Colonic mucosa (tissue), 4 donors: ENCODE data around the gene HDAC1. TPM values are rescaled to one million over a fixed set of nuclear protein-coding genes. Genes with fewer than 3 reads are reported as not detected.

Experiments
- DNase-seq: peaks from one replicate; pipeline ENCODE4 v3.0.0-alpha.2; 2020
- H3K27ac ChIP-seq: fragments of 200-600 bp; one replicate; pipeline ENCODE4 v1.8.0; 2021
- H3K27me3 ChIP-seq: fragments of 200-600 bp; one replicate; pipeline ENCODE4 v1.8.0; 2021
- H3K36me3 ChIP-seq: fragments of 200-600 bp; one replicate; pipeline ENCODE4 v1.8.0; 2021
- H3K4me1 ChIP-seq: fragments of 200-600 bp; one replicate; pipeline ENCODE4 v1.8.0; 2021; ENCODE audit warnings: mild to moderate bottlenecking
- H3K4me3 ChIP-seq: fragments of 200-600 bp; one replicate; pipeline ENCODE4 v1.8.0; 2021
- H3K9ac ChIP-seq, 2 donors: one replicate each; pipeline ENCODE4 v1.7.0; 2013; ENCODE audit warnings: control low read depth in 2 of 2, low read depth in 2 of 2, low read length in 2 of 2
- H3K9me3 ChIP-seq: fragments of 200-600 bp; one replicate; pipeline ENCODE4 v1.8.0; 2021
- CTCF ChIP-seq: fragments of 200-600 bp; IDR thresholded peaks from one replicate; pipeline ENCODE4 v1.8.0; 2022; ENCODE audit warnings: antibody characterized with exemption, mild to moderate bottlenecking
- intact Hi-C: fragments of 100-400 bp; cut with DNase I; formaldehyde crosslinking; loops from one replicate; pipeline ENCODE4 v1.14.1; 2022
- total RNA-seq, 2 donors: library from RNA; stranded (reverse); fragmentation: NEBNext Ultra II Directional in 1 of 2; extraction: Animal tissue kit (Norgen Biotek cat#: 25700) in 1 of 2; gene quantifications; one replicate each; pipeline ENCODE4 v1.2.1, GENCODE V29; 2021
- donor health status: healthy.
- donor health status: DM: no; HTN: no; CAD: no.
- donor health status: DM: no; HTN: no; CAD: no.

Gene HDAC1
- total RNA-seq, 2 donors from 2014 or later = 226 to 291 TPM

GRCh38 chr1:32380057-32380456 lies 88.2 kb downstream of the HDAC1 start:
- Histone ChIP-seq H3K4me3 (no peak overlapping the region), H3K9me3 (no peaks in the 10 kb centered on the region), H3K27ac (no peak overlapping the region), H3K36me3 (peaks cover 14% of the 10 kb centered on the region), H3K4me1 (no peaks in the 10 kb centered on the region), H3K27me3 (no peaks in the 10 kb centered on the region), H3K9ac (no peak overlapping the region)
- intact Hi-C loops = no loop called here
- no peak for TF ChIP-seq CTCF
- no peak for DNase-seq

Other genes starting within 250 kb of the HDAC1 start
- gene TMEM39B, start 219.1 kb upstream of the HDAC1 start, total RNA-seq = 10 to 100 TPM; 12.3 to 18.2 TPM
- 10 to 100 TPM; 56.7 to 66.9 TPM for gene KPNA6, start 184.0 kb upstream of the HDAC1 start, total RNA-seq
- gene TXLNA, start 112.4 kb upstream of the HDAC1 start, total RNA-seq = 10 to 100 TPM; 32.5 to 47.7 TPM
- gene CCDC28B, start 91.5 kb upstream of the HDAC1 start, total RNA-seq = 1 to 10 TPM; 2.8 to 5.1 TPM
- 1 to 10 TPM; 1.8 to 4.3 TPM for gene IQCC, start 86.4 kb upstream of the HDAC1 start, total RNA-seq
- not detected for gene DCDC2B, start 83.0 kb upstream of the HDAC1 start, total RNA-seq
- 10 to 100 TPM; 20.3 to 27.0 TPM for gene TMEM234, start 69.7 kb upstream of the HDAC1 start, total RNA-seq
- 100 to 1,000 TPM; 142 to 264 TPM for gene EIF3I, start 69.7 kb upstream of the HDAC1 start, total RNA-seq
- 1 to 10 TPM; 4.2 to 5.5 TPM for gene FAM167B, start 44.9 kb upstream of the HDAC1 start, total RNA-seq
- 10 to 100 TPM in 1 of 2 donors, 1 to 10 TPM in 1; 3.7 to 24.7 TPM for gene LCK, start 40.8 kb upstream of the HDAC1 start, total RNA-seq
- 100 to 1,000 TPM; 174 to 199 TPM for gene MARCKSL1, start 44.1 kb downstream of the HDAC1 start, total RNA-seq
- gene FAM229A, start 70.4 kb downstream of the HDAC1 start, total RNA-seq = 1 to 10 TPM; 5.6 to 8.0 TPM
- gene TSSK3, start 70.5 kb downstream of the HDAC1 start, total RNA-seq = under 1 TPM; 0.61 to 0.99 TPM
- 10 to 100 TPM; 65.7 to 76.8 TPM for gene BSDC1, start 102.4 kb downstream of the HDAC1 start, total RNA-seq
- gene ZBTB8B, start 173.0 kb downstream of the HDAC1 start, total RNA-seq = not detected
- 1 to 10 TPM; 6.5 to 7.1 TPM for gene ZBTB8A, start 247.3 kb downstream of the HDAC1 start, total RNA-seq